IMR-90 (cell line): ENCODE results near the gene UPK1B. TPM values are rescaled to one million over a fixed set of nuclear protein-coding genes. Genes with fewer than 3 reads are reported as not detected.

Experiments used
- ATAC-seq: fragments of 200-7000 bp; cut with Tn5 transposase; 2 replicates; pipeline ENCODE4 v1.9.1; 2020; ENCODE audit warnings: low read depth, mild to moderate bottlenecking, moderate library complexity
- BruUV-seq: library from RNA; stranded (reverse); fragments of 400-500 nt; replicated peaks from 2 replicates; lab custom pipeline; 2021; lab: Mats Ljungman, UMichigan
- CTCF ChIA-PET: fragments of 300-600 bp; formaldehyde crosslinking; extraction: SDS; loops from one replicate; lab custom pipeline; 2021; ENCODE audit warnings: antibody characterized with exemption; lab: Yijun Ruan, JAX
- POLR2A ChIA-PET: fragments of 300-600 bp; sonication (Branson Sonifier 250); formaldehyde crosslinking; loops from one replicate; lab custom pipeline; 2022; ENCODE audit warnings: antibody characterized with exemption; ENCODE audit not compliant: unreplicated experiment; lab: Charles Lee
- DNase-seq: peaks from one replicate; pipeline ENCODE4 v3.0.0; 2013
- H2AFZ ChIP-seq: replicated peaks from 2 replicates; pipeline ENCODE3; 2013; ENCODE audit warnings: low read length, mild to moderate bottlenecking; ENCODE audit not compliant: poor library complexity
- H2AK5ac ChIP-seq: 2 replicates; pipeline ENCODE4 v1.6.1; 2013; ENCODE audit warnings: low read depth, low read length, inconsistent platforms
- H2AK9ac ChIP-seq: replicated peaks from 2 replicates; pipeline ENCODE3; 2013; ENCODE audit warnings: mild to moderate bottlenecking, low read depth, low read length, moderate library complexity; ENCODE audit not compliant: poor library complexity
- H2BK120ac ChIP-seq: 2 replicates; pipeline ENCODE4 v1.6.1; 2013; ENCODE audit warnings: low read depth, low read length, inconsistent platforms
- H2BK15ac ChIP-seq: 3 replicates; pipeline ENCODE4 v1.6.1; 2013; ENCODE audit warnings: low read depth, low read length, inconsistent platforms
- H2BK20ac ChIP-seq: 2 replicates; pipeline ENCODE4 v1.6.1; 2013; ENCODE audit warnings: low read depth, mild to moderate bottlenecking, inconsistent platforms, low read length, moderate library complexity
- H2BK5ac ChIP-seq: 2 replicates; pipeline ENCODE4 v1.6.1; 2013; ENCODE audit warnings: mild to moderate bottlenecking, low read depth, low read length, inconsistent platforms; ENCODE audit not compliant: poor library complexity, severe bottlenecking
- H3K14ac ChIP-seq: replicated peaks from 2 replicates; pipeline ENCODE4 v1.6.1; 2013; ENCODE audit warnings: low read depth, low read length, inconsistent platforms
- H3K18ac ChIP-seq: 2 replicates; pipeline ENCODE4 v1.6.1; 2013; ENCODE audit warnings: low read depth, low read length, control low read depth
- H3K23ac ChIP-seq: 2 replicates; pipeline ENCODE4 v1.6.1; 2013; ENCODE audit warnings: low read depth, low read length, inconsistent platforms
- H3K27ac ChIP-seq: 2 replicates; pipeline ENCODE4 v1.5.1; 2013; ENCODE audit warnings: mild to moderate bottlenecking, control low read depth, low read length; ENCODE audit not compliant: insufficient read depth
- H3K27me3 ChIP-seq: 2 replicates; pipeline ENCODE4 v1.6.1; 2013; ENCODE audit warnings: low read length; ENCODE audit not compliant: control insufficient read depth, insufficient read depth
- H3K36me3 ChIP-seq: 2 replicates; pipeline ENCODE4 v1.6.1; 2013; ENCODE audit warnings: low read length, mixed read lengths; ENCODE audit not compliant: control insufficient read depth, insufficient read depth
- H3K4ac ChIP-seq: 2 replicates; pipeline ENCODE4 v1.6.1; 2013; ENCODE audit warnings: low read depth, low read length, inconsistent platforms
- H3K4me1 ChIP-seq: 2 replicates; pipeline ENCODE4 v1.6.1; 2013; ENCODE audit warnings: low read length, mixed read lengths; ENCODE audit not compliant: control insufficient read depth, insufficient read depth
- H3K4me2 ChIP-seq: 2 replicates; pipeline ENCODE4 v1.6.1; 2013; ENCODE audit warnings: low read depth, mild to moderate bottlenecking, control low read depth, low read length, moderate library complexity
- H3K4me3 ChIP-seq: 2 replicates; pipeline ENCODE4 v1.5.1; 2013; ENCODE audit warnings: low read depth, mild to moderate bottlenecking, control low read depth, low read length, moderate library complexity; ENCODE audit not compliant: insufficient read depth
- H3K56ac ChIP-seq: 2 replicates; pipeline ENCODE4 v1.6.1; 2013; ENCODE audit warnings: low read length, inconsistent platforms; ENCODE audit not compliant: insufficient read depth; ENCODE audit errors: extremely low read depth
- H3K79me1 ChIP-seq, 2 experiments: 2 replicates each; pipeline ENCODE4 v1.6.1; 2013; ENCODE audit warnings: low read length in 2 of 2, inconsistent platforms in 1 of 2, low read depth in 1 of 2
- H3K9ac ChIP-seq: 2 replicates; pipeline ENCODE4 v1.6.1; 2013; ENCODE audit warnings: low read depth, low read length, control low read depth
- H3K9me1 ChIP-seq: 2 replicates; pipeline ENCODE4 v1.6.1; 2013; ENCODE audit warnings: low read length, inconsistent platforms; ENCODE audit not compliant: insufficient read depth
- H3K9me3 ChIP-seq: 2 replicates; pipeline ENCODE4 v1.6.1; 2013; ENCODE audit warnings: low read length; ENCODE audit not compliant: control insufficient read depth, insufficient read depth
- H4K20me1 ChIP-seq: 2 replicates; pipeline ENCODE4 v1.6.1; 2013; ENCODE audit warnings: low read length, inconsistent platforms; ENCODE audit not compliant: insufficient read depth
- H4K5ac ChIP-seq: 2 replicates; pipeline ENCODE4 v1.6.1; 2013; ENCODE audit warnings: mild to moderate bottlenecking, low read depth, low read length, control low read depth
- H4K8ac ChIP-seq, 2 experiments: 2 replicates each; pipeline ENCODE4 v1.6.1; 2013; ENCODE audit warnings: low read depth in 2 of 2, low read length in 2 of 2, control low read depth in 1 of 2, inconsistent platforms in 1 of 2
- H4K91ac ChIP-seq: 2 replicates; pipeline ENCODE4 v1.6.1; 2013; ENCODE audit warnings: low read depth, low read length, inconsistent platforms; ENCODE audit not compliant: insufficient read depth
- CEBPB ChIP-seq: IDR thresholded peaks from 2 replicates; pipeline ENCODE4 v1.6.1; 2012; ENCODE audit warnings: low read depth, low read length, improper control_type of control experiment
- CHD1 ChIP-seq: IDR thresholded peaks from 2 replicates; pipeline ENCODE4 v1.6.1; 2012; ENCODE audit warnings: low read depth, low read length, improper control_type of control experiment
- ELK1 ChIP-seq: fragments of 150-350 bp; IDR thresholded peaks from 2 replicates; pipeline ENCODE4 v1.6.1; 2016; ENCODE audit warnings: low read depth, mild to moderate bottlenecking, low read length, moderate library complexity, borderline replicate concordance
- FOS ChIP-seq: fragments of 150-350 bp; IDR thresholded peaks from 2 replicates; pipeline ENCODE4 v1.6.1; 2016; ENCODE audit warnings: low read depth, low read length
- MAZ ChIP-seq: IDR thresholded peaks from 2 replicates; pipeline ENCODE4 v1.6.1; 2012; ENCODE audit warnings: low read depth, mild to moderate bottlenecking, low read length, improper control_type of control experiment, moderate library complexity, borderline replicate concordance
- MXI1 ChIP-seq: IDR thresholded peaks from 2 replicates; pipeline ENCODE4 v1.6.1; 2012; ENCODE audit warnings: low read depth, mild to moderate bottlenecking, low read length, moderate library complexity, borderline replicate concordance
- NFE2L2 ChIP-seq: fragments of 150-350 bp; IDR thresholded peaks from 2 replicates; pipeline ENCODE4 v1.6.1; 2016; ENCODE audit warnings: low read depth, mild to moderate bottlenecking, low read length
- POLR2A ChIP-seq: IDR thresholded peaks from 2 replicates; pipeline ENCODE4 v1.6.1; 2012; ENCODE audit warnings: mild to moderate bottlenecking, low read depth, low read length
- RAD21 ChIP-seq: IDR thresholded peaks from 2 replicates; pipeline ENCODE4 v1.6.1; 2012; ENCODE audit warnings: low read length, improper control_type of control experiment
- RCOR1 ChIP-seq: IDR thresholded peaks from 2 replicates; pipeline ENCODE4 v1.6.1; 2012; ENCODE audit warnings: mild to moderate bottlenecking, low read length, improper control_type of control experiment; ENCODE audit not compliant: insufficient replicate concordance
- RFX5 ChIP-seq: IDR thresholded peaks from 2 replicates; pipeline ENCODE4 v1.8.0; 2012; ENCODE audit warnings: low read depth, mild to moderate bottlenecking, low read length, moderate library complexity
- SMC3 ChIP-seq: fragments of 150-350 bp; IDR thresholded peaks from 2 replicates; pipeline ENCODE4 v1.6.1; 2016; ENCODE audit warnings: low read depth, mild to moderate bottlenecking, antibody characterized with exemption, low read length, moderate library complexity
- USF2 ChIP-seq: fragments of 150-350 bp; IDR thresholded peaks from 2 replicates; pipeline ENCODE4 v1.6.1; 2017; ENCODE audit warnings: mild to moderate bottlenecking, antibody characterized with exemption, low read length, low read depth
- WGBS, 2 experiments: methylation state at CpG; one replicate each; pipeline versions ENCODE4 v1.1.5 to v1.1.7; 2013; ENCODE audit warnings: missing lambda C conversion rate in 2 of 2; ENCODE audit not compliant: insufficient read length in 1 of 2; ENCODE audit errors: extremely low coverage in 2 of 2; 5-methylcytosine and 5-hydroxymethylcytosine counted together
- dilution Hi-C: fragments of 300-500 bp; cut with HindIII; formaldehyde crosslinking; loops from one replicate; pipeline ENCODE4 v1.14.3; 2018; ENCODE audit warnings: low sequenced_read_pairs; ENCODE audit not compliant: unreplicated experiment
- in situ Hi-C: fragments of 300-500 bp; cut with MboI; formaldehyde crosslinking; loops from 3 replicates; pipeline ENCODE4 v1.14.3; 2019; ENCODE audit warnings: low sequenced_read_pairs, inconsistent platforms, mixed read lengths
- intact Hi-C: fragments of 100-400 bp; cut with micrococcal nuclease; formaldehyde crosslinking; loops from 2 replicates; pipeline ENCODE4 v1.10.0; 2022
- polyA plus RNA-seq, 3 experiments: library from polyadenylated mRNA; depleted of rRNA; stranded (reverse); fragments of >200 nt; gene quantifications; 2 replicates each; pipeline ENCODE4 v1.2.3, GENCODE V29; 2012; ENCODE audit warnings: low replicate concordance in 1 of 3
- total RNA-seq: library from RNA; depleted of rRNA; stranded (reverse); fragments of >200 nt; gene quantifications from 2 replicates; pipeline ENCODE4 v1.2.3, GENCODE V29; 2012

Gene UPK1B
- total and polyA plus RNA-seq, 2 of the 4 experiments (the other 2 are of a cell fraction), result 0.36 to 0.55 TPM

- peak overlapping the region; percentile 23; the same call in 1 of the 2 replicates for H3K4ac ChIP-seq
- no peak overlapping the region for H3K27ac ChIP-seq
- peaks cover 4% of the 10 kb centered on the region for H3K4me1 ChIP-seq
- ChIA-PET CTCF (interaction anchor here (1.9 kb wide), 1 partner anchor 94 kb away, joined by 9 read pairs; the partner anchor contains the start of gene B4GALT4), POLR2A (no interaction called here)
- dilution Hi-C loops, result no loop called here
- H4K20me1 ChIP-seq, result no peaks in the 10 kb centered on the region
- no peak overlapping the region for H3K4me3 ChIP-seq
- H2BK15ac ChIP-seq, result peak overlapping the region; percentile 62; the same call in 2 of the 3 replicates
- intact Hi-C loops, result loop anchor here (5.0 kb wide), 1 partner anchor 36 kb away; no protein-coding TSS in a partner anchor
- peak overlapping the region; percentile 95; the same call in 1 of the 2 replicates for H2AK5ac ChIP-seq
- H2BK20ac ChIP-seq, result peak overlapping the region; percentile 46; the same call in 1 of the 2 replicates
- peaks cover 2% of the 10 kb centered on the region; the same call in 1 of the 2 replicates for H3K9me1 ChIP-seq
- H2AK9ac ChIP-seq, result no peak overlapping the region
- no peaks in the 10 kb centered on the region for H3K79me1 ChIP-seq
- H2BK5ac ChIP-seq, result peak overlapping the region; percentile 2
- ATAC-seq, result no peak
- peak overlapping the region; percentile 52 for H2BK120ac ChIP-seq
- peak overlapping the region in 1 of 2 experiments; percentile 19; a peak in 1 of 4 replicates for H4K8ac ChIP-seq
- H4K91ac ChIP-seq, result peak overlapping the region; percentile 83
- H3K36me3 ChIP-seq, result no peaks in the 10 kb centered on the region
- no peak overlapping the region for H2AFZ ChIP-seq
- BruUV-seq, result no TSS peak
- H3K9me3 ChIP-seq, result no peaks in the 10 kb centered on the region
- no peak overlapping the region for H3K14ac ChIP-seq
- H3K27me3 ChIP-seq, result no peaks in the 10 kb centered on the region
- peak overlapping the region; percentile 59; the same call in 1 of the 2 replicates for H4K5ac ChIP-seq
- WGBS, 2 experiments, result 93% methylated on average over 2 of the region's 15 CpGs; no CpG with 5 or more reads in 1 of the 2 experiments
- in situ Hi-C loops, result loop anchor here (5.0 to 25.0 kb wide), 2 partner anchors 96 to 541 kb away; partner anchors contain the start of genes B4GALT4 and COX17
- no peak overlapping the region for H3K23ac ChIP-seq
- no peak overlapping the region for H3K4me2 ChIP-seq
- no peak overlapping the region for H3K9ac ChIP-seq
- no peak overlapping the region for H3K56ac ChIP-seq
- peak overlapping the region; percentile 88; the same call in 1 of the 2 replicates for H3K18ac ChIP-seq
- no peak for DNase-seq
- no peak for TF ChIP-seq NFE2L2
- no peak for TF ChIP-seq MXI1
- no peak for TF ChIP-seq CHD1
- TF ChIP-seq FOS, result no peak
- TF ChIP-seq POLR2A, result no peak
- no peak for TF ChIP-seq USF2
- TF ChIP-seq RAD21, result no peak
- no peak for TF ChIP-seq ELK1
- no peak for TF ChIP-seq RCOR1
- no peak for TF ChIP-seq SMC3
- TF ChIP-seq RFX5, result no peak
- TF ChIP-seq MAZ, result no peak
- no peak for TF ChIP-seq CEBPB
These were observed 26.6 kb upstream of the UPK1B start for GRCh38 chr3:119146578-119147375.
